Ureter (tissue), 1 donor: Measurements from ENCODE around the gene PPIP5K1. TPM values are rescaled to one million over a fixed set of nuclear protein-coding genes. Genes with fewer than 3 reads are reported as not detected.
"Not testable (repeated sequence)": the region's sequence is repeated elsewhere in the genome, so short reads cannot be mapped to it uniquely, and the experiment has no call there.

Source experiments
- DNase-seq: peaks from one replicate; pipeline ENCODE4 v3.0.0-alpha.2; 2020; ENCODE audit warnings: low spot score
- total RNA-seq: library from RNA; stranded (reverse); gene quantifications from one replicate; pipeline ENCODE4 v1.2.4, GENCODE V29; 2023
- donor health status: DM: yes; HTN: yes; CAD: no.

Gene PPIP5K1
- 120 TPM for total RNA-seq

DNA sequence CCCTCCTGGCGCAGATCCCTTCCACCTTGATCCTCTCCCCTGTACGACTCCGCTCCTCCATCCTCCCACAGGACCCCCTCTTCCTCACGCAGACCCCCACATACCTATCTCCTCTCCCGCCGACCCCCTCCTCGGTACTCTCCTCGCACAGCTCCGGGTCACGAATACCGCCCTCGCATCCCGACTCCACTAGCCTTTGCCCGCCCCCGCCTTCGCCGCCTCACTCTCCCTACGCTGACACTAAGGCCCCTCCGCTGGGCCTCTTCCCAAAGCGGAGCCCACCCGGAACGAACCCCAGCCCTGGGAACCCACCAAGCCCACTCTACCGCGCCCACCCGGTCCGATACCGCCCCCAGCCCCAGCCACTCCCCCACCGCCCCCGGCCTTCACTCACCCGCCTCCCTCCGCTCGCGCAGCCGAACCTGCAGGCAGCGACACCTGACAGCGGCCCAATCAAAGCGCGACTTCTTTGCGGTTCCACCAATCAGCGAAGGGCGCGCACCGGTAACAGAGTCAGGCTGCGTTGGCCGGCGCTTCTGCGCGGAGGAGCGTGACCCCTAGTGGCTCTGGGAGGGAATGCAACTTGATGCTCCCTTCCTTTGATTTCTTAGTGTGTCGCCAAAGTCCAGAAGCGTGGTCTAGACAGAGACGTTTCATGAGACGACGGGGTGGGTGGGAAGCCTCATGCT, at the start of gene PPIP5K1:
PPIP5K1 (minus strand) TSS at position 431 of the 689 bp plus-strand sequence. CDS start 5,704 bp downstream, outside the sequence.
- not testable (repeated sequence) for DNase-seq

DNA sequence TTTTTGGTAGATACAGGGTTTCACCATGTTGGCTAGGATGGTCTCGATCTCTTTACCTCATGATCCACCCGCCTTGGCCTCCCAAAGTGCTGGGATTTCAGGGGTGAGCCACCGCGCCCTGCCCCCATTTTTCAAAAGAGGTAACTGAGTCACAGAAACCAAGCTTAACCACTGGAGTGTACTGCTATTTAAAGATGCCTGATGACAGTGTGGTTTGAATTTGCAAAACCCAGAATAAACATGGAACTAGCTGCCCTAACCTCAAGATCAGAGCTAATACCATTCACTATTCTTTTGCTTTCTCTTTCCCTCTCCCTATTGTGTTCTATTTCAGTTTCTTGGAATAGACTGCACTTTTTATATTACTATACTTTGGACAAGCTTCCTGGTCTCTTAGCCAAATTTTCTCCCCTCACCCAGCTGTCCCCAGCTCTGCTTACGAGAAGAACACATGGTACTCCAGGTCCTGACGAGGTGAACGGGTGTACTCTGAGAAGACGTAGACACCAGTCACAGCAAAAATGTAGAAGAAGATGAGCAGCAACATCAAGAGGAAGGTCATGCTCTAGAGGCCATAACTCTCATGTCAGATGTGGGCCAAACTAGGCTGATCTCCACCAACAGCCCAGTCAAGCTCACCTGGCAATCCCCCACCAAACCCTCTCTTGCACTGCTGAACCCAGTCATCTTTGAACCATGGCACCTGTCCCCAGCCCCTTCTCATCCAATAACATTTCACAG, 48.6 kb upstream of the PPIP5K1 start:
- DNase-seq, result not testable (repeated sequence)

DNA sequence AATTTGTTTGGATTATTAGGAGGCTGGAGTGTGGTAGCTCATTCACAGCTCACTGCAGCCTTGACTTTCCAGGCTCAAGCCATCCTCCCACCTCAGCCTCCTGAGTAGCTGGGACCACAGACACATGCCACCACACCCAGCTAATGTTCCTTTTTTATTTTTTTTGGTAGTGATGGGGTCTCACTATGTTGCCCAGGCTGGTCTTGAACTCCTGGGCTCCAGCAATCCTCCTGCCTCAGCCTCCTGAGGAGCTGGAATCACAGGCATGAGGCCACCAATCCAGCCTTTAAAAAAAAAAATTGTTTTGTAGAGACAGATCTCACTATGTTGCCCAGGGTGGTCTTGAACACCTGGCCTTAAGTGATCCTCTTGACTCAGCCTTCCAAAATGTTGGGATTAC, 36.9 kb upstream of the PPIP5K1 start:
- not testable (repeated sequence) for DNase-seq

DNA sequence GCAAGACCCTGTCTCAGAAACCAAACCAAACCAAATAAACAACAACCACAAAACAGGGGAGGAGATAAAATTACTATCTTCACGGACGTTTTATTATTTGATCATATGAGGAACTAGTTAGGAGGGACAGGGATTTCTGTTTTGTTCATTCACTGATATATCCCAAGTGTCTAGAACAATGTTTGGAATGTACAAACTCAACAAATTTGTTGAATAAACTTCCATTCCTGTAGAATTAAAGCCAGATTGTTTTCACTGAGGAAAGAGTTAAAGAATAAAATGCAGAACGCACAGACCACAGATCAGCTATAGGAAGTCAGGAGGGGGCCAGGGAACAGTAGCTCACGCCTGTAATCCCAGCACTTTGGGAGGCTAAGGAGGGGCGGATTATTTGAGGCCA, 35.1 kb upstream of the PPIP5K1 start:
- no peak for DNase-seq

DNA sequence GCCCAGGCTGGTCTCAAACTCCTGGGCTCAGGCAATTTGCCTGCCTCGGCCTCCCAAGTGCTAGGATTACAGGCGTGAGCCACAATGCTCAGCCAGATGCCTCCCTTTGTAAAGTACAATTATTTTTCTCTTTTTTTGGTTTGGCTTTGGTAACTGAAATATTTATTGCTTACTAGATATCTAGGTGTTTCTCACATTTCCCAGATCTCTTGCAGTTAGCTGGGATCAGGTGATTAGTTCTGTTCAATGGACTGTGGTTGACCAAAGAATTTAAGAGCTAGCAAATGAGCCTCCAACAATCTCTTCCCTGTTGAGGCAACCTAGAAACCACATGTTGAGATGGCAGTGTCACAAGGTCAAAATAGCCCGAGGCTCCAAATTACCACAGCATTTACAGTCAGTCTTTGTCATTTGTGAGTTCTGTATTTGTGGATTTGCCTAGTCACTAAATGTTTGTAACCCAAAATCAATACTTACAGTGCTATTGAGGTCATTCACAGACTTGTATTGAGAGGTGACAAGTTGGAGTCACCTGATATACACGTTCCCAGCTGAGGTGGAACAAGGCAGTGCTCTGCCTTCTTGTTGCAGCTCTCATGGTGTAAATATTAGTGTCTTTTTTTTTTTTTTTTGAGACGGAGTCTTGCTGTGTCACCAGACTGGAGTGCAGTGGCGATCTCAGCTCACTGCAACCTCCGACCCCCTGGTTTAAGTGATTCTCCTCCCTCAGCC, 32.2 kb upstream of the PPIP5K1 start:
- DNase-seq, result not testable (repeated sequence)

DNA sequence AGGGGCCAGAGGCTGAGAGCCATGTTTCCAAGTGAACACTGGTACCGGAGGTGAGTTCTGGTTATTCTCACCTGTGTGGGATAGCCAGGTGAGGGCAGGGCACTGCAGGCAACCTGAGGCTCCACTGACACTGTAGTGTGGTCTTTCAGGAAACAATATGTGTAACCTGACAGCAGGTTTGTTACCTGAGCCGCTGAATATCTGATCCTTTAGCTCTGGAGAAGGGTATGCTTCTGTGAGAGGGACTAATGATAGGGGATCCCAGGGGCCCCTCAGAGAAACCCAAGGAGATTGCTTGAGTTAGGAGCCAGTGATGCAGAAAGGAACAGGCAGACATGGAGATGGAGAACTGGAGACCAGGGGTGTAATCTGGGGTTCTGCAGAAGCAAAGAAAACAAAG, 28.7 kb upstream of the PPIP5K1 start, which contains the start of gene STRC:
STRC (minus strand) TSS at position 101 of the 400 bp plus-strand sequence; CDS start at position 23, 78 bp downstream.
- DNase-seq, result not testable (repeated sequence)

DNA sequence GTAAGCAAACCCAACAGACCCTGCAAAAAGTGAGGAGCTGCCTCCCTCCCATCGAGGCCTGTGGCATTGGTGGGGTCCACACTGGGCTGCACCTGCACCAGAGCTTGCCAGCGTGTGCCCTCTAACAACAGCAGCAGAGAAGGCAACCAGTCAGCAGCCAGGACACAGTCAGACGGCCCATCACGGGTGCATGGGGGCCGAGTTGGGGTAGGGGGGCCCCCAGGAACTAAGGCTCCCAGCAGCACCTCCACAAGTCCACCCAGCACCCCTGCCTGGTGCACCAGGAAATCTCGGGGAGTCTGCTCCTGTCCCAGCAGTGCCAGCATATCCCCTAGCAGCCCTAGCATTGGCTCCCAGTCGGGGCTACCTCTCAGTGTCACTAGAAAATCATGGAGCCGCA, 27.7 kb upstream of the PPIP5K1 start:
- DNase-seq, result not testable (repeated sequence)

DNA sequence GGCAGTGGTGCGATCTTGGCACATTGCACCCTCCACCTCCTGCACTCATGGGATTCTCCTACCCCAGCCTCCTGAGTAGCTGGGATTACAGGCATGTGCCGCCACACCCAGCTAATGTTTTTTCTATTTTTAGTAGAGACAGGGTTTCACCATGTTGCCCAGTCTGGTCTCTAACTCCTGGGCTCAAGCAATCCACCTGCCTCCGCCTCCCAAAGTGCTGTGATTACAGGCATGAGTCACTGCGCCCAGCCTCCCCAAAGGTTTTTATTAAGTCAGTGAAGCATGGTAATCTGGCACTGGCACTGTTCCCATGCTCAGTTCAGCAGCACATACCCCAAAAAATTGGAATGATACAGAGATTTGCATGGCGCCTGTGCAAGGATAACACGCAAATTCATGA, 12.2 kb upstream of the PPIP5K1 start:
- DNase-seq, result peak; percentile 44

DNA sequence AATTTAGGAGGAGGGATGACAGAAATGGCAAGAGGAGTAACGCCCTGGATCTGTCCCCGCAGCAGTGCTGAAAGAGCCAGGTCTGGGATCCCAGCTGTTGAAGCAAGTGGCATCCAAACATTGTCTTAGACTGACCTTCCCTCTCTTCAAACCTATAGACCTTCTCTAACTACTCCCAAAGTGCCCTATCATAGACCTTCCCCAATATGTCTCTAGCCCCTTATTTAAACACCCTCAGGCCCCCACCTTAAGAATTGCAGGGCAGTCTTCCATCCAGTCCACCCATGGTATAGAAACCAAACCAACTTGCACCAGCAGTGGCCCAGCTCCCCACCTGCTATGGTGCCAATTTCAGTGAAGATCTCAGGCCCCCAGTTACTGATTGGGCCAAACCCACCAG, 10.2 kb upstream of the PPIP5K1 start:
- DNase-seq, result not testable (repeated sequence)

DNA sequence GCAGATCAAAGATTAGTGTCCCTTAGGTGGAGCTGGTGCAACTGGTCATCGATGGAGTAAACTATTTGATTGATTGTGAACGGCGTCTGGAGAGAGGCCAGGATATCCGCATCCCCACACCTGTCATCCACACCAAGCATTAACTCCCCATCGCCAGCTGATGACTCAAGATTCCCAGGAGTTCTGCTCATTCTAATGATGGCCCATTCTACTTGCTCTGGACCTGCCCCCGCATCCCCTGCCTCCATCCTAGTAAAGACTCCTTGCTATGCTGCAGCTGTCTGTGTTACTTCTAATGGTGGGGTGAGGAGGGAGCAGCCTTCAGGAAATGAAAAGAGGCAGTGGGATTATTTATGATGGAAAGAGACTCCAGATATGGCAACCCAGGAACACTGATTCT, 9.1 kb upstream of the PPIP5K1 start:
- not testable (repeated sequence) for DNase-seq

DNA sequence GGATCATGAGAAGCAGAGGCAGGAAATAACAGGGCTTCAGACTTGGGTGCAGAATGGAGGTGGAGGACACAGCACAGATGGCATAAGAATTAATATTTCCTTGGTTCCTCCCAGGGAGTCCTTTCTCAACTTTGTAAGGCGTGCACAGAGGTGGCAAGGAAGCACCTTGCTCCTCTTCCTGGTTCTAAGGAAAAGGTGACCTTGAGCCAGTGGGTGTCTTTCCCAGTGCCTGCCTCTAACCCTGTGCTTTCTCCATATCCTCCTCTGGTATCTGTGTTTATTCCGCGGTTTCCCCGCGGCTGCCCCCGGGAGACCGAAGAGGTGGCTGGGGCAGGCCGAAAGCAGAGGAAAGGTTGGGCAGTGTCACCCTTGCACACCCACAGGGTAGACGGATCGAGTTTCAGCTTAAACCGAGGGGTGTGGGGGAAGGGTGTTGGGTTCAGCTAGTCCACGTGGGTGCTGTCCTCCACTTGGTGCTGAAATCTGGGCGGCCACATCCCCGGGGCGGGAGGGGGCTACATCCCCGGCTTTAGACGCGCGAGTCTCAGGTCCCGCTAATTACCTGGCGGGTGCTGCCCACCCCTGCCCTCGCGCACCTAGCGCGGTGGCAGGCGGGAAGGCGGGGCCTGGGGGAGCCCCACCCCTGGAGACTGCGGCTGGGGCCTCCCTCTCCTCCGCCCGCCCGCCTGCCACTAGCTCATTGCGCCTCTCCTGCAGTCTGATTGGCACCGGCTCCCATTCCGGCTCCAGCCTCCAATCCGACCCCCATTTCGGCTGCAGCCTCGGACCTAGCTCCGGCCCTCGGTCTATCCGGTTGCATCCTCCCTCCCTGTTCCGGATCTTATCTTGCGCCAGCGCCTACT, 3.6 kb upstream of the PPIP5K1 start, which contains the start of gene CKMT1B:
CKMT1B (plus strand) TSS at position 700 of the 863 bp plus-strand sequence. CDS start 192 bp downstream, outside the sequence.
- not testable (repeated sequence) for DNase-seq

DNA sequence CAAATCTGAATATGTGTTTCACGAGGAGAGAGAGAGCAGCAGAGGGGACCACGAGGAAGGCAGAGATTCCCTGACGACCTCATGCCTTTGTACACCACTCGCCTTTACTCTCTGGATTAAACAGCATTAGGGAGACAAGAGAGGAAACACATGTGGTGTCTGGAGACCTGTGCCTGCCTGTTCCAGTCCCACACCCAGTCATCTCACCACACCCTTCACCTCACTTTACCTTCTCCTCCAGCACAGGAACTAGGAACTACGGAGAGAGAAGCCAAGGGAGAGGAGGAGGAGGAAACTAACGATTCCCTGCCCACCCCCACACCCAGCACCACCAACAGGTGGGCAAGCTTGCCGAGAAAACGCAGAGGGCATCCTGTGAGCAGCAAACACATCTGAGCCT, 2.8 kb upstream of the PPIP5K1 start:
- not testable (repeated sequence) for DNase-seq

DNA sequence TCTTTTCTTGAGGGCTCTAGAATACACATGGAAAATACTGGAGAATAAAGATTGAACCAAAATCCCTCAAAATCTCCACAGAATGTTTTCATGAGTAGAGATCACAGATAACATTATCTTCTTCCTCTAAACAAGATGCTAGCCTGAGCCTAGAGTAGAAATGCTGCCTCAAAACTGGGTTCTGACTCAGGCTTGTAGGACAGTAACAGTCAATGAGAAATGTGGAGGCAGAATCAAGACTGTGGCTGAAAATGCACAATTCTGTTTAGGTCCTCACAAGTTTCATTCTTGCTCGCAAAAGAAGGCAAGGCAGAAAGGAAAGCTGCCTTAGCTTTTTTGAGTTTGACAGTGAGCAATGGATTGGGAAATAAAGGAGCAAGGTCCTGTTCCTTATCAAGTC, 15.4 kb downstream of the PPIP5K1 start:
- not testable (repeated sequence) for DNase-seq

DNA sequence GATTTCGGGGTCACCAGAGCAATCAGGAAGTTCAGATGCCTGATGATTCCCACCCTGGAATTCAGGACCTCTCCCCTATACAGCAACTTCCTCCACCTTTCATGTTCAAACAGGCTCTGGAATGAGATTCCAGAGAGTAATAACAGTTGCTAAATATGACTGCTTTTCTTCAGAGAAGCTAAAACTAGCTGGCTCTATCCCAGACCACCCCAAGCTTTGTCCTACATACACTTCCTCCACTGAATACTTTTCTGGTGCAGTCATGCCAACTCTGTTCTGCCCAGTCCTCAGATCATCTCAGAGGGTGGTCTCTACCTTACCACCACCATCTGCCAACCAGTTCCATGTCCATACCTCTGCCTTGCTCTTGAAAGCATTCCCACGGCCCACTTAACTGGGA, 23.4 kb downstream of the PPIP5K1 start:
- DNase-seq, result not testable (repeated sequence)

DNA sequence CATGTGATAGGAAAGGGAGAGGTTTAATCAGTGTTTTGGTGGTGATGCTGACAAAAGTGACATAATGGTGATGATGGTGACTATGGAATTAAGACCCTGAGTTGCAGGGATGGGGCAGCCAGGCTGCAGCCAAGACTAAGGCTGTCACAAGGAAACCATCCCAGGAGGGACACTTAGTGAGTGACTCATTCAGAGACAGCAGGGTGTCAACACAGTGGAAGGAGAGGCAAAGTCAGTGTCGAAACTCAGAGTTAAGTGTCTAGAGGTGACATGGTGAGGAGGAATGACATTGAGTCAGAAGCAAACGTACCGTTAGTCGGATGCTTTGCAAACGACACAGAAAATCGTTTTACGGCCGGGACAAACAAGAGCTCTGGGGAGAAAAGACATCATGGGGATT, 26.2 kb downstream of the PPIP5K1 start:
- not testable (repeated sequence) for DNase-seq

DNA sequence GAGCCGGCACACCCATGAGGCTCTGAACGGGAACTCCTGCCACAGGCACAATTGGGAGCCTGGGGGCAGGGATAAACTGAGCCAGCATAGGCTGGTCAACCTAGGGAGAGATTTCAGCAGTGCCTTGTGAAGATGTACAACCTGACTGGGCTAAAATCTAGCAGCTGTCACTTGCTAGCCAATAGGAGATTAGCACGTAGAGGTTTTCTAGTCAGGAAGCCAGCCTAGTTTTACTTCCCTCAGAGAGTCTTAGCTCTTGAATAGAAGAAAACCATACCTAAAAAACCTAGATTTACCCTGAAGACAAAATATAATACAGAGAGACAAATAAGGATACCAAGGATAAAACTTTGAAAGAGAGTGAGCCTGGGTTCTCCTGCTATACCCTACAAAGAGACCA, 27.3 kb downstream of the PPIP5K1 start:
- not testable (repeated sequence) for DNase-seq

DNA sequence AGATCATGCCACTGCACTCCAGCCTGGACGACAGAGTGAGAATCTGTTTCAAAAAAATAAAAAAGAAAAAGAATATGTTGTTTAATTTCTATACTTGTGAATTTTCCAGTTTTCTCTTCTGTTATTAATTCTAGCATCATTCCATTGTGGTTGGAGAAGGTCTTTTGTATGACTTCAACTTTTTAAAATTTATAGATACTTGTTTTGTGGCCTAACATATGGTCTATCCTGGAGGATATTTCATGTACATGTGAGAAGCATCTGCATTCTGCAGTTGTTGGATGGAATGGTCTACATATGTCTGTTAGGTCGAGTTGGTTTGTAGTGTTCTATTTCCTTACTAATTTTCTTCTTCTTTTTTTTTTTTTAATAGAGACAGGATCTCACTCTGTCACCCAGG, 37.0 kb downstream of the PPIP5K1 start:
- no peak for DNase-seq

DNA sequence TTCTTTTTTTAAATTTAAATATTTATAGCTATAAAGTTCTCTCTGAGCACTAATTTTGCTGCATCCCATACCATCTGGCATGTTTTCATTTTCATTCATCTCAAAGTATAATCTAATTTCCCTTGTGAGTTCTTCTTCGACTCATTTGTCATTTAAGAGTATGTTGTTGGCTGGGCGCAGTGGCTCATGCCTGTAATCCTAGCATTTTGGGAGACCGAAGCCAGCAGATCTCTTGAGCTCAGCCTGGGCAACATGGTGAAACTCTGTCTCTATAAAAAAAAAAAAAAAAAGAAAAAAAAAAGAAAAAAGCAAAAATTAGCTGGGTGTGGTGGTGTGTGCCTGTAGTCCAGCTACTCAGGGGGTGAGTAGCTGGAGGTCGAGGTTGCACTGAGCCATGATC, 37.8 kb downstream of the PPIP5K1 start:
- no peak for DNase-seq

DNA sequence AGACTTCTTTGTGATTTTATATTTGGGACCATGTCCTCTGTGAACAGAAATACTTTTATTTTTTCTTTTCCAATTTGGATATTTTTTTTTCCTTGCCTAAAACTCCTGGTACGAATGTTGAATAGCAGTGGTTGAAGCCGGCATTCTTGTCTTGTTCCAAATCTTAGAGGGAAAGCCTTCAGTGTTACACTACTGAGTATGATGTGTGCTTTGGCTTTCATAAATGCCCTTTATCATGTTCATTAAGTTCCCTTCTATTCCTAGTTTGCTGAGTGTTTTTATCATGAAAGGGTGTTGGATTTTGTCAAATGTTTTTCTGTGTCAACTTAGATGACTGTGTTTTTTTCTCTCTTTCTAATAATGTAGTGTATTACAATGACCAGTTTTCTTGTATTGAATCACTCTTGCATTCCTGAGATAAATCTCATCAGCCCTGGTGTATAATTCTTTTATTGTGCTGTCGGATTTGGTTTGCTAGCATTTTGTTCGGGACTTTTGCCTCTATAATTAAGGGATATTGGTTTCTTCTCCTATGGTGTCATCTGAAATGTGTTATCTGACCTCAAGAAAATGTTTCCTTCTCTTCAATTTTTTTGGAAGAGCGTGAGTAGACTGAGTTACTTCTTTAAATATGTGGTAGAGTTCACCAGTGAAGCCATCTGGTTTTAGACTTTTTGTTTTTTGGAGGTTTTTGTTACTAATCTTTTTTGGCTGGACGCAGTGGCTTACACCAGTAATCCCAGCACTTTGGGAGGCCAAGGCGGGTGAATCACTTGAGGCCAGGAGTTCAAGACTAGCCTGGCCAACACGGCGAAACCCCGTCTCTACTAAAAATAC, 39.3 kb downstream of the PPIP5K1 start:
- DNase-seq, result no peak

DNA sequence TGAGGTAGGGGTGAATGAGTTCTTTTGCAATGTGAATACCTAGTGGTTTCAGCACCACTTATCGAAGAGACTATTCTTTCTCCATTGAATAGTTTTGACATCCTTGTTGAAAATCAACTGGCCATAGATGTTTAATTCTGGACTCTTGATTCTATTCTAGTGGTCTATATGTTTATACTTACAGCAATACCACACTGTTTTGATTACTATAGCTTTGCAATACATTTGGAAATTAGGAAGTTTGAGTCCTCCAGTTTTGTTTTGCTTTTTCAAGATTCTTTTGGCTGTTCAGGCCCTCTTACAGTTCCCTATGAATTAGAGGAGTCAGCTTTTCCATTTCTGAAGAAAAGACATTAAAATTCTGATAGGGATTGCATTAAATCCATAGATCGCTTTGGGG, 42.5 kb downstream of the PPIP5K1 start:
- no peak for DNase-seq
